Epithelial cell of proximal tubule (primary cell): Measurements from ENCODE around the gene DOCK10. TPM values are rescaled to one million over a fixed set of nuclear protein-coding genes. Genes with fewer than 3 reads are reported as not detected.

Experiments
- DNase-seq: peaks from one replicate; pipeline ENCODE4 v3.0.0-alpha.2; 2011; ENCODE audit warnings: low read depth
- H3K4me3 ChIP-seq: 2 replicates; pipeline ENCODE4 v1.5.1; 2011; ENCODE audit warnings: low read depth, mild to moderate bottlenecking, low read length
- total RNA-seq: library from RNA; depleted of rRNA; stranded (reverse); fragments of >200 nt; gene quantifications from 2 replicates; pipeline ENCODE4 v1.2.3, GENCODE V29; 2015
- TF ChIP-seq, protein P1 (sequence below): conservative IDR thresholded peaks from 2 replicates; pipeline ENCODE4 v1.5.1; 2012; ENCODE audit warnings: low read depth, mild to moderate bottlenecking, low read length

The DOCK10 gene
- total RNA-seq, 1 donor from 2014 or later = 2.1 TPM

DNA sequence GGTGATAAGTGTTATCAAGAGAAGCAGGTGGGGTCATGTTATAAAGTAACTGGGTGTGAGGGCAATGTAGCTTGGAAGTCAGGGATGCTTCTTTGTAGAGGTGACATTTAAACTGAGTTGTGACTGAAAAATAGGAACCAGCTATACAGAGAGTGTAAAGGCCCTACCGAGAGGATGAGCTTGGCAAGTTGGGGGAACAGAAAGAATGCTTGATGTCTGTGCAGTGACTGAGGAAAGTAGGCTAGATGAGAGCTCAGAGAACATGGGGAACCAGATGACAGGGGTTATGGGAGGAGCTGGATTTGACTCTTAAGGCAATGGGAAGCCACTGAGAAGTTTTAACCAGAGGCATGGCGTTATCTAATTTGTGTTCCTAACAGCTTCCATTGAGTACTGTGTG is 115.3 kb downstream of the DOCK10 start:
- DNase-seq = no peak
- no peak overlapping the region for H3K4me3 ChIP-seq
- TF ChIP-seq, protein P1, sequence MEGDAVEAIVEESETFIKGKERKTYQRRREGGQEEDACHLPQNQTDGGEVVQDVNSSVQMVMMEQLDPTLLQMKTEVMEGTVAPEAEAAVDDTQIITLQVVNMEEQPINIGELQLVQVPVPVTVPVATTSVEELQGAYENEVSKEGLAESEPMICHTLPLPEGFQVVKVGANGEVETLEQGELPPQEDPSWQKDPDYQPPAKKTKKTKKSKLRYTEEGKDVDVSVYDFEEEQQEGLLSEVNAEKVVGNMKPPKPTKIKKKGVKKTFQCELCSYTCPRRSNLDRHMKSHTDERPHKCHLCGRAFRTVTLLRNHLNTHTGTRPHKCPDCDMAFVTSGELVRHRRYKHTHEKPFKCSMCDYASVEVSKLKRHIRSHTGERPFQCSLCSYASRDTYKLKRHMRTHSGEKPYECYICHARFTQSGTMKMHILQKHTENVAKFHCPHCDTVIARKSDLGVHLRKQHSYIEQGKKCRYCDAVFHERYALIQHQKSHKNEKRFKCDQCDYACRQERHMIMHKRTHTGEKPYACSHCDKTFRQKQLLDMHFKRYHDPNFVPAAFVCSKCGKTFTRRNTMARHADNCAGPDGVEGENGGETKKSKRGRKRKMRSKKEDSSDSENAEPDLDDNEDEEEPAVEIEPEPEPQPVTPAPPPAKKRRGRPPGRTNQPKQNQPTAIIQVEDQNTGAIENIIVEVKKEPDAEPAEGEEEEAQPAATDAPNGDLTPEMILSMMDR = no peak

GRCh38 chr2:224925810-224926100 is 116.5 kb downstream of the DOCK10 start:
- H3K4me3 ChIP-seq = no peak overlapping the region
- TF ChIP-seq, protein P1 = no peak
- DNase-seq = no peak

- TF ChIP-seq, protein P1 = no peak
- no peak overlapping the region for H3K4me3 ChIP-seq
- DNase-seq = no peak
Measured at GRCh38 chr2:224925061-224925809, 117.0 kb downstream of the DOCK10 start.

GRCh38 chr2:224924631-224925030 is 117.6 kb downstream of the DOCK10 start:
- no peak for DNase-seq
- TF ChIP-seq, protein P1 = no peak
- no peak overlapping the region for H3K4me3 ChIP-seq

- no peak for DNase-seq
- TF ChIP-seq, protein P1 = no peak
- H3K4me3 ChIP-seq = no peak overlapping the region
Measured at GRCh38 chr2:224922142-224922727, 120.0 kb downstream of the DOCK10 start.

GRCh38 chr2:224919472-224920110 is 122.7 kb downstream of the DOCK10 start:
- no peak for DNase-seq
- TF ChIP-seq, protein P1 = no peak
- no peak overlapping the region for H3K4me3 ChIP-seq
